ENCODE results near the gene IL12RB1. TPM values are rescaled to one million over a fixed set of nuclear protein-coding genes. Genes with fewer than 3 reads are reported as not detected.

IL12RB1 gene
- total and polyA plus RNA-seq, 3 donors from 2014 or later: 0.39 to 2.5 (median 1.8) TPM

GRCh38 chr19:18119717-18120105, 33.0 kb upstream of the IL12RB1 start:
- Histone ChIP-seq H3K4me1 (peaks cover 21% of the 10 kb centered on the region), H3K4me3 (no peak overlapping the region), H3K27ac (no peak overlapping the region), H3K9me3 (no peaks in the 10 kb centered on the region), H3K27me3 (no peaks in the 10 kb centered on the region), H3K36me3 (ENCODE audit: low read depth, missing control alignments) (no peaks in the 10 kb centered on the region)
- 70 to 80% methylated on average over 7 to 14 of the region's 14 CpGs for WGBS, 2 donors
- DNase-seq: no peak
- TF ChIP-seq POLR2A (IDR thresholded peaks at IDR 0.05) (no peak), CTCF (IDR thresholded peaks at IDR 0.05) (no peak)
- intact Hi-C loops (cut with DNase I; ENCODE audit: low total_unique reads): loop anchor here (5.0 to 10.0 kb wide), 2 partner anchors 45 to 133 kb away; no protein-coding TSS in a partner anchor

- Histone ChIP-seq H3K4me3 (no peak overlapping the region), H3K36me3 (ENCODE audit: low read depth, missing control alignments) (no peaks in the 10 kb centered on the region), H3K27me3 (no peaks in the 10 kb centered on the region), H3K27ac (peak overlapping the region in 1 of 2 donors; percentile 61), H3K9me3 (no peaks in the 10 kb centered on the region), H3K4me1 (peaks cover 21% of the 10 kb centered on the region)
- 36 to 47% methylated on average over 12 to 13 of the region's 13 CpGs for WGBS, 2 donors
- TF ChIP-seq POLR2A (IDR thresholded peaks at IDR 0.05) (no peak), CTCF (IDR thresholded peaks at IDR 0.05) (no peak)
- intact Hi-C loops (cut with DNase I; ENCODE audit: low total_unique reads): loop anchor here (5.0 to 10.0 kb wide), 2 partner anchors 46 to 133 kb away; no protein-coding TSS in a partner anchor
- DNase-seq: peak; percentile 40
These were observed 32.4 kb upstream of the IL12RB1 start for GRCh38 chr19:18119013-18119716.

GRCh38 chr19:18118420-18119012, 31.8 kb upstream of the IL12RB1 start:
- 30 to 39% methylated on average over 8 to 14 of the region's 14 CpGs for WGBS, 2 donors
- peaks cover 21% of the 10 kb centered on the region for H3K4me1 ChIP-seq
- no peaks in the 10 kb centered on the region for H3K36me3 ChIP-seq (ENCODE audit: low read depth, missing control alignments)
- intact Hi-C loops (cut with DNase I; ENCODE audit: low total_unique reads): loop anchor here (5.0 to 10.0 kb wide), 2 partner anchors 46 to 134 kb away; no protein-coding TSS in a partner anchor
- DNase-seq: no peak
- peak overlapping the region; percentile 76 to 79 for H3K4me3 ChIP-seq
- TF ChIP-seq POLR2A (IDR thresholded peaks at IDR 0.05) (no peak), CTCF (IDR thresholded peaks at IDR 0.05) (no peak)
- peak overlapping the region in 1 of 2 donors; percentile 61 for H3K27ac ChIP-seq
- no peaks in the 10 kb centered on the region for H3K9me3 ChIP-seq
- no peaks in the 10 kb centered on the region for H3K27me3 ChIP-seq

- Histone ChIP-seq H3K27ac (peak overlapping the region in 1 of 2 donors; percentile 61), H3K4me3 (peak overlapping the region; percentile 76 to 79), H3K27me3 (no peaks in the 10 kb centered on the region), H3K36me3 (ENCODE audit: low read depth, missing control alignments) (no peaks in the 10 kb centered on the region), H3K4me1 (peaks cover 21% of the 10 kb centered on the region), H3K9me3 (no peaks in the 10 kb centered on the region)
- 0% methylated on average over 17 to 42 of the region's 86 CpGs for WGBS, 2 donors
- peak; percentile 92 for DNase-seq
- TF ChIP-seq POLR2A (IDR thresholded peaks at IDR 0.05) (no peak), CTCF (IDR thresholded peaks at IDR 0.05) (no peak)
- intact Hi-C loops (cut with DNase I; ENCODE audit: low total_unique reads): loop anchor here (5.0 to 10.0 kb wide), 2 partner anchors 47 to 134 kb away; no protein-coding TSS in a partner anchor
These were observed 31.1 kb upstream of the IL12RB1 start for GRCh38 chr19:18117692-18118378.
